MV-4-11 (cell line): ENCODE measurements around the gene MEN1.
"Not testable (repeated sequence)": the region's sequence is repeated elsewhere in the genome, so short reads cannot be mapped to it uniquely, and the experiment has no call there.

Experiments used
- DNase-seq: peaks from one replicate; lab custom pipeline; 2025; lab: John Stamatoyannopoulos, UW

MEN1 gene

DNA sequence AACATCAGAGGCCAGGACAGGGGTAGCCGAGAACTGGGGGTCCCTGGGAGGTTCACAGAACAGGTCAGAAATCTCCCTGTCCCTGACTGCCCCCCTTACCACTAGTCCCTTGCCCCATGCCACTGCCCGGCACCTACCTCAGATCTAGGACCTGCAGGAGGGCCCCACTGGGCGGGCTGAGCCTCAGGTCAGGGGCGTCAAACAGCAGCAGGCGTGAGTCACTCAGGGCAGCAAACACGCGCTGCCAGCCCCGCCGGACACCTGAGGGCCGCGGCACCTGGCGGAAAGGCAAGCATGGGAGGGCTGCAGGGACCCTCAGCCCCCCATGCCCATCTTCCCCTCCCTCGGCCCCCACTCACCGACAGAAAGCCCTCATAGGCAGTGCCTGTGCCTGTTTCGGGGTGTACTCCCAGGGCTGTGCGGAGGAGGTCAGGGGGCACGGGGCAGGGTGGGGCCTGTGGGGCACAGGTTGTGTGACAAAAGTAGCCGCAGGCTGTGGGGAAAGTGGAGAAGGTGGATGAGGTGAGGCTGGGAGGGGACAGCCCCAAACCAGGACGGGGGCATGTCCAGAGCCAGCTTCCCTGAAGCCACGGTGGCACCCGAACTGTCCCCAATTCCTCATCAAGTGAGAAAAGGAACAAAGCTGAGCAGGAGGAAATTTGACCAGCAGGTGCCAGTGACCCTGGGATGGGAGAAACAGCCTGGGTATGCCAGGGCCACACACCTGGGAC lies 22.3 kb upstream of the MEN1 start:
- DNase-seq = no peak

DNA sequence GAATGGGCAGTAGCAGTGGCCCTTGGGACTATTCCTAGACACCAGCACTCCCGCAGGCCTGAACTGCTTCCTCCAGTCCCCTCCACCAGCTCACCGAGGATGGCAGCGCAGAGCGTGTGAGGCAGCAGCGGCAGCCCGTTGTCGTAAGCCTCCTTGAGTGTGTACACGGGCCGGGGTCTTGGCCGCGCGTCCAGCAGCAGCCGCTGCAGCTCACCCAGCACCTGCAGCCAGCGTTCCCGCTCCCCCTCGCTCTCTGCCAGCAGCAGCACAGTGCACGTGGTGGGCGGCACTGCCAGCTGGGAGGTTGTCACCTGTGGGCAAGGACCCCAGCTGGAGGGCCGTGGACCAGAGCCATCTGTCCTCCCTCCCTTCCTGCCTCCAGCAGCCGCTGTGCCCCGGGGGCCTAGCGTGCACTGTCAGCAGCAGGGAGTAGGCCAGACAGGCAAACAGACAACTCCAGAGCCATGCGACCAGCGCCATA lies 21.1 kb upstream of the MEN1 start:
- DNase-seq = no peak

DNA sequence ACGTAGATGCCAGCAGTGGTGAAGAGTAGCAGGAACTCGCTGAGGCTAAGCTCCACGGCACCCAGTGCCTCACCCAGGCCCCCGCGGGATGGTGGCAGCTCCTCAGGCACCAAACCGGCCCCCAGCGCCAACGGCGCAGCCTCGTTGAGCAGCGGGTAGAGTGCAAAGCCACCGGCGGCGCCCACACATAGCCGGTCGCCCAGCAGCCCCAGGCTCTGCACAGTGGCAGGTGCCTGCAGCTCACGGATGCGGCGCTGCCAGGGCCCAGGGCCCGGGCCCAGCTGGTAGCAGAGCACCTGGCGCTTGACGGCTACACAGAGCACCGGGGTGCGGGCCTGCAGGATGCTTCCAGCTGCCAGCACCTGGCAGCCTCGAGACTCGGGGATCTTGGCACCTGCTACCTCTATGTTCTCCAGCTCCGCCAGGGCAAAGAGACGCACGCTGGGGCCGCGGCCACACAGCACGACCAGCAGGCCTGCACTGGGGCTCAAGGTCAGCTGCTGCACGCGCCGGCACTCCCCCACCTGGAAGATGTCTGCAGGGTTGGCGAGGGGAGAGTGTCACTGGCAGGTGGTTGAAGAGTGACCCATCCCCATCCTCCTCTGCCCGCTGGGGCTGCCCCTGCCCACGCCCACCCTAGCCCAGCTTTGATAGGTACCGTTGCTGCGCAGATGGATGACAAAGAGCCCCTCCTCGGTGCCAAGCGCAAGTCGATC lies 19.3 kb upstream of the MEN1 start:
- no peak for DNase-seq

DNA sequence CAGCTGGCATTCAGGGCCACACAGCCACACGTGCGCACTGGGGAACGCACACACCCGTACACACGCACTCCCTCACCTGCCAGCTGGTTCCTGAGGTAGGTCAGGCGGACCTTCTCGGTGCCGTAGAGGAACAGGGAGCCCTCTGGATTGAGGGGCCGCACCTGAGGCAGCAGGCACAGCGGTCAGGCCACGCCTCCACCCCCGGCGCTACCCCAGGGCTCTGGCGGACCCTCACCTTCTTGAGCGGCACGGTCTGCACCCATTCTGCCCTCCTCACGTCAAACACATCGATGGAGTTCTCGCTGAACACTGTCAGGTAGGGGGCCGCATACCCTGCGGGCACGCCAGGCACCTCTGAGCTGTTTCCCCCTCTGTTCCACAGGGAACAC lies 17.1 kb upstream of the MEN1 start:
- no peak for DNase-seq

DNA sequence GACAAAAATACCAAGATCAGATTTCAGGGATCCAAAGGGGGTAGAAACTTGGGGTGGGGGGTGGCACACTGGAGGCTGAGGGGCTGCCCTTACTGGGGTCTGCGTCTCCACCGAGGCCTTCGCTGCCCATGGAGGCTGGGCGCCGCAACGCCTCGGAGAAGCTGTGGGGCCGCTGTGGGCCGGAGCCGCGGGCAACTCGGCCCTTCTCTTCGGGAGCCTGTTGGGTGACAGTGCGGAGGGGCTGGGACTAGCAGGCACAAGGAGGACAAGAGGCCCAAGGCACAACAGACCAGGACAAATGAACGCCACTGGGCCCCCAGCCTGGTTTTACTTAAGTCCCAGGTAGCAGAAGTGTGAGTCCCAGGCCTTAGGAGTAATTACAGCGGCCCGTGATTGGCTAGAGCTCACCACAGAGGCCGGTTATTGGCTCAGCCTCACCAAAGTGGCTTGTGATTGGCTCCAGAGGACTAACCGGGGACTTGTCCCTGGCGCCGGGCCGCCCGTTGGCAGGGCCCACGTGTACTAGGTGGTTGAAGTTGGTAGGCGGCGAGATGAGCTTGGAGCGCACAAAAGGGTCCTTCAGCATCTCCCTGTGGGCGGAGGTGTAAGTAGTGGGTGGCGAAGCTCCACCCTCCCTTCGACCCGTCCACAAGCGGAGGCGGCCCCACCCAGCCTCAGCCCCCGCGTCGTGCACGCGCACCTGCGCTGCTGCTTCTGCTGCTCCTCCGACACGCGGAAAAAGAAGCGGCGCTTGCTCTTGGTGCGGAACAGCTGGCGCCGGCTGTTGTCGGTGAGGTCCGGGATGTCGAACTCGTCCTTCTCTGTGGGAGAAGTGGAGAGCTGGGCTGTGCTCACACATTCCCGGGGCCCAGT lies 16.5 kb upstream of the MEN1 start:
- DNase-seq = no peak

DNA sequence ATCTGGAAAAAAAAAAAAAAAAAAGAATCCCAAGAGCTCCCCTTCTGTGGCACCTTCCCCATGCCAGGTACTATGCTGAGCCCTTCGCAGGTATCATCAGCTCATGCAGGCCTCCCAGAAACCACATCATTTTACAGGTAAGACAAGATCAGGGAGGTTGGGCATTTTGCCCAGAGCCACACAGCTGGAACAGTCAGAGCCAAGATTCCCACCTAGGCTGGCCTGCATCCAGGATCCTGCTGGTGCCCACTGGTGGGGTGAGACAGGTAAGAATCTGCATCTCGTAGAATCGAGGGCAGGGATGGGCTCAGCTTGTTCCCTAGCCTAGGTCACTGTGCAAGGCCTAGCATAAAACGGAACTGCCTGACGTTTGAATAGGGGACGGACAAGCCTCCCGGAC lies 15.7 kb upstream of the MEN1 start:
- DNase-seq = no peak

DNA sequence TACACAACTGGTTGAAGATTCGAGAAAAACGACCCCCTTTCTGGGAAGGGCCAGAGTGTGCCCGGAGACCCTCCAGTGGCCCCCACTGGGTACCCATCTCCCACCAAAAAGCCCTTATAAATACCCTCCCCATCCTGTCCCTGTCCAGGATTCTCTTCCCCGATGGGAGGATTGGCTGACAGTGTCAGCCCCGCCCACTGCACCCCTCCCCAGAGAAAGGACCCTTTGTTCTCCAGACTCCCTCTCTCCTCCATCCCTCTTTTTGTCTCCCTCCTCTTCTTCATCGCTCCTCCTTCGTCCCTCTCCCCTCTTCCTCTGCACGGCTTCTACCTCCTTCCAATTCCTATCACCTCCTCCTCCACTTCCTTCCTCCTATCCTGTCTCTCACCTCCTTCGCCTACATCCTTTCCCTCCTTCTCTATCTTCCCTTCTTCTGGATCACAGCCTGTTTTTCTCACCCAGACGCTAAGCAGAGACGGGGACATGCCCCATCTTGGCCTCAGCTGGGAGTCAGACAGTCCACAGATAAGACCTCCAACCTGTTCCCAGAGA lies 13.3 kb upstream of the MEN1 start:
- DNase-seq = no peak

DNA sequence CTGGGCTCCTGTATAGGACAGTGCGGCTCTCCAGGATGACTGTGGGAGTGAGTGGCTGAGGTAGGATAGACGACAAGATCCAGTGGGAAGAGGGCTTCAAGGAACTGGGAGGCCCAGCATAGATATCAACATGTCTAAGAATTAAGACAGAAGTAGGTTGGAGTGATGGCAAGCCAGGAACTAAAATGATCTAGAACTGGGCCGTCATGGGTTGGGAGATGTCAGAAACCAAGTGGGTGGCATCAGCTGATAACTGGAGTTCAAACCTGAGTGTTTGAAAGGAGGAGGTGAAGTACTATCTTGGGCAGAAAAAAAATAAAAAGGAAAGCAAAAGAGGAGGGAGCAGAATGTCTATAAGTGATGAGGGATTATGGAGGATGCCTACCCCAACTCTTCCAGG lies 7.1 kb upstream of the MEN1 start:
- DNase-seq = no peak

DNA sequence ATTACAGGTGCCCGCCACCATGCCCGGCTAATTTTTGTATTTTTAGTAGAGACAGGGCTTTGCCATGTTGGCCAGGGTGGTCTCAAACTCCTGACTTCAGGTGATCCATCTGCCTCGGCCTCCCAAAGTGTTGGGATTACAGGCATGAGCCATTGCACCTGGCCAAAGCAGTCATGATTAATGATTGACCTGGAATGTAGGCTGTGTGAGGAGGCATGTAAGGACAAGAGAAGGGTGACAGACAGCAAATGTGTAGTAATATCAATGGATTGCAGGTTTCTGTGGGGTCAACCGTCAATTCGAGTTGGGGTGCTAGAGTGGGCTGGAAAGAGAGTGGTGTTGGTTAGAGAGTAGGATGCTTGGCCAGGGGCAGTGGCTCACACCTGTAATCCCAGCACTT lies 5.1 kb upstream of the MEN1 start:
- not testable (repeated sequence) for DNase-seq

DNA sequence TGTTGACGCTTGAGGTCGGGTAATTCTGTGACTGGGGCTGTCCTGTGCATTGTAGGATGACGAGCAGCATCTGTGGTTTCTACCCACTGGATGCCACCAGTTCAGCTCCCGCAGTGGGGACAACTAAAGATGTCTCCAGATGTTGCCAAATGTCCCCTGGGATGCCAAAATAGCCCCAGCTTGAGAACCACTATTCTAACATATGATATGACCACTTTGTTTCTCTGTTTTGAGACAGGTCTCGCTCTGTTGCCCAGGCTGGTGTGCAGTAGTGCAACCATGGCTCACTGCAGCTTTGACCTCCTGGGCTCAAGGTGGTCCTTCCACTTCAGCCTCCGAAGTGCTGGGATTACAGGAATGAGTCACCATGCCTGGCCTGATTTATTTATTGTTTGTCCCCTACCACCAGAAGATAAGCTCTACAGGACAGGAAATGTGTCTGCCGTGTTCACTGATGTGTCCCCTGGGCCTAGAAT lies 4.4 kb upstream of the MEN1 start:
- DNase-seq = no peak

DNA sequence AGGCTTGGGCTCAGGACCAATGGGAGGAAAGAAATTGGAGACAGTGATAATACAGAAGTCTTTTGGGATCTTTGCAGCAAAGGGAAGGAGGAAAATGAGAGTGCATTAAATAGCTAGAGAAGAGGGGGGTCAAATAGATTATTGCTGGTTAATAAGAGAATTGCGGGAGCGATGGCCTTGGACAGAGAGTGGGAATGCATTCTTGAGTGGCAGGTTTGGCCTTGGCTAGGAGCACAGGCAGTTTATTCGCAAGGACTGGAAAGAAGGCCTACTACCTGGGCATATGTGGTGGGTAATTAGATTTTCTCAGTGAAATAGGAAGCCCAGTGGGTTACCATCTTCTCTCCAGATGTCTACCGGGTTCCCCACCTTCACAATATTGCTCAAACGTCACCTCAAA lies 3.5 kb upstream of the MEN1 start:
- no peak for DNase-seq

DNA sequence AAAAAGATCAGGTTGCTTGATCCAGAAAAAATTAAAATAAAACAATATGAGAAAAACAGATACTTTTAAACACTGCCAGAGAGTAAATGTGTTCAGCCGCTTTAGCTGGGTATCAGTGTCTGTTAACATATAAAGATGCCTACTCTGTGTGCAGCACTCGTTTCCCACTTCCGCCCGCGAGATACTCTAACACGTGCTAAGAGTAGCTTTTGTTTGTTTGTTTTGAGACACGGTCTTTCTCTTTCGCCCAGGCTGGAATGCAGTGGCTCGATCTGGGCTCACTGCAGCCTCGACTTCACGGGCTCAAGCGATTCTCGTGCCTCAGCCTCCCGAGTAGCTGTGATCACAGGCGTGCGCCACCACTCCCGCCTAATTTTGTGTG lies 531 bp upstream of the MEN1 start:
- peak; percentile 66 for DNase-seq

DNA sequence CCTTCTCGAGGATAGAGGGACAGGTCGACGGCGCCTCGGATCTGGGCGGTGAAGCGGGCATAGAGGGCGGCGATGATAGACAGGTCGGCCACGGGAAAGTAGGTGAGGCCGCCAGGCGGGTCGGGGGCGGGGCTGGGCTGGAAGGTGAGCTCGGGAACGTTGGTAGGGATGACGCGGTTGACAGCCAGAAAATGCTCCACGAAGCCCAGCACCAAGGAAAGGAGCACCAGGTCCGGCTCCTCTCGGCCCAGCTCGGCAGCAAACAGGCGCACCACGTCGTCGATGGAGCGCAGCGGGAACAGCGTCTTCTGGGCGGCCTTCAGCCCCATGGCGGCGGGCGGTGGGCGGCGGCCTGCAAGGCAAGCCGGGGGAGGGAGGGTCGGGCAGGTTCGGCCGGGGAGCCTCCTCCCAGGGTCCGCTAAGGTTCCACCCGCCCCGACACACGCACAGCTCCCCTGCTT lies 540 bp downstream of the MEN1 start:
- no peak for DNase-seq

DNA sequence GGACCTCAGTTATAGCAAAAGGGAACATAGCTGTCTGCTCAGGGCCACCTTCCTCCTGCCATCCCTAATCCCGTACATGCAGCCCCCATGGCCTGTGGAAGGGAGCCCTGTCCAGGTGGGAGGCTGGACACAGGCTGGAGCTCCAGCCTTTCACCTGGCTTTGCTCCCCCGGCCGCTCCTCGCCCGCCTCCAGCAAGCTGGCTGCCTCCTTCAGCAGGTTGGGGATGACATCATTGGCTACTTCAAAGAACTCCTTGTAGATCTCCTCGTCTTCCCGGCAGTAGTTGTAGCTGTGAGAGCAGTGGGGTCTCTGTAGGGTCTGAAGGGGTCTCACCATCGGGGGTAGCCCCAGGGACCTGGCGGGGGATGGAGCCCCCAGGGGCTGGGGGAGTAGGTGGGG lies 4.9 kb downstream of the MEN1 start:
- no peak for DNase-seq

DNA sequence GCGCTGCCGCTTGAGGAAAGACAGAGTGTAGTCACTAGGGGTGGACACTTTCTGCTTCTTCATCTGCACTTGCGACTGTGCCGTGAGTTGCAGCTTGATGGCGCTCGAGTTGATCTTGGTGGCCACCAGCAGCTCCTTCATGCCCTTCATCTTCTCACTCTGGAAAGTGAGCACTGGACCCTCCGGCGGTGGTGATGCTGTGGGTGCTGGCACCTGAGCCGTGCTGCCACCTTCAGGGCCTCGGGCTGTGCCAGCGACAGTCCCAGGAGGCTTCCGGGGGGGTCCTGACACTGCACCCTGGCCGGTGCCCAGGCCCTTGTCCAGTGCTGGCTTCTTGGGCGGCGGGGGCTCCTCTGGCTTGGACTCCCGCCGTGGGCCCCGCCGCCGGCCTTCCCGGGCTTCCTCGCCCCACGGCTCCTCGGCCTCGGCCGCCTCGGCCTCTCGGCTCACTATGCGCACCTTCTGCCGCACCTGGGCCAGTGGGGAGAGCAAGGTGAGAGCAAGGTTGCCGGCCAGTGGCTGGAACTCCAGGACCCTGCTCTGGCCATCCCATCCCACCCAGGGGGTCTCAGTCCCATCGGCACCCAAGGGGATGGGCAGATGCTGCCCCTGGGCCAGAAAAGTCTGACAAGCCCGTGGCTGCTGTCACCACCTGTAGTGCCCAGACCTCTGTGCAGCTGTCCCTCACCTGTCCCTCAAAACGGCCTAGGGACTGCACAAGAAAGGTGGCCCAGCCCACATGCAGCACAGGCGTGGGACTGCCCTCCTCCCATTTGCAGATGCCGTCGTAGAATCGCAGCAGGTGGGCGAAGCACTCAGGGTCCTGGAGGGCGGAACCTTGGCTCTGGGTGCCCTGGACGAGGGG lies 5.8 kb downstream of the MEN1 start:
- no peak for DNase-seq

DNA sequence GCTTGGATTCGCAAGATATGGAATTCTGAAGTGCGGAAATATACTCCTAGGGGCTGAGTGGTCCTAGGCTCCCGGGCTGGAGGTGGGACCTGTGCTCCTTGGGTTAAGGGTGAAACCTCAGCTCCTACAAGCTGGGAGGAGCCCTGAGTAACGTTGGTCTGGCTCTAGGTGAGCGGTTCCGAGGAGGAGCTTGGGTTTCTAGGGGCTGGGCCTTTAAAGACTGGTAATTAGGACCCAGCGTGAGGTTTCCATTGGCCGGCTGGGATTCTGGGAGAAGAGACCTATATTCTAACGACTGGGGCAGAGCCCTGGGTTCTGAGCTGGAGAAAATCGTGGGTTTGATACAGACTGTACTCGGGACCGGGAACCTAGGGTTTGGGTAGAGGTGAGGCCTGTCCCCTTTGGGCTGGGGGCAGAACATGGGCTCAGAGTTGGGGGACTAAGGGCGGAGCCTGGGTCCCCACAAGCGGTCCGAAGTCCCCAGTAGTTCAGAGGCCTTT lies 6.5 kb downstream of the MEN1 start:
- no peak for DNase-seq

DNA sequence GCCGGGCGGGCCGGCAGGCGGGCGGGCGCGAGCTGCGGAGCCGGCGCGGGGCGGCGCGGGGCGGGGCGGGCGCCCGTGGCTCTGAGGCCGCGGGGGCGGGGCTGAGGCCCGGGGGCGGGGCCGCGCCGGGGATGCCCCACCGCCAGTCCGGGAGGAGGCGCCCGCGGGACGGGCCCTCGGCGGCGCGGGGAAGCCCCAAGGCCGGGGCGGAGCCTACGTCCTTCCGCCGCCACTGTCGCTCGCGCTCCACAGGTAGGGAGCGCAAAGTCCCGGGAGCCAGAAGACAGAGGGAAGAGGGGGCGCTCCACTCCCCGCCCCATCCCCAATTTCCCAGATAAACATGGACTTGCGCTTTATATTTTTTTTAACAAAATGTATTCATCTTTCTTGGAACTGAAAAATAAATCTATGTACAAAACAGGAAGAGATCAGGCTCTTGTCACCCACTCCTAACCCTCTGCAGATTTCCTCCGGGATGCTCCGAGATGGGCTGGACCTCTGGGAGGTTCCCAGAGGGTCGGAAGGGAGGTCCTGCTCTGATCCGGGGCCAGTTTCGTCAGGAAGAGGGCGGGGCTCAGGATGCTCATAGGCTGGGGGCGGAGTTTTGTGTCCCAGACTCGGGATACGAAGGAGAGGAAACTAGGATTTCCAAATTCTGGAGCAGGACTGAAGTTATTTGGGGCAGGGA lies 7.0 kb downstream of the MEN1 start, which contains the start of gene MAP4K2:
Gene MAP4K2 (minus strand): TSS at position 57 of the 688 bp plus-strand sequence. CDS start 65 bp downstream, outside the sequence.
- peak; percentile 67 for DNase-seq

DNA sequence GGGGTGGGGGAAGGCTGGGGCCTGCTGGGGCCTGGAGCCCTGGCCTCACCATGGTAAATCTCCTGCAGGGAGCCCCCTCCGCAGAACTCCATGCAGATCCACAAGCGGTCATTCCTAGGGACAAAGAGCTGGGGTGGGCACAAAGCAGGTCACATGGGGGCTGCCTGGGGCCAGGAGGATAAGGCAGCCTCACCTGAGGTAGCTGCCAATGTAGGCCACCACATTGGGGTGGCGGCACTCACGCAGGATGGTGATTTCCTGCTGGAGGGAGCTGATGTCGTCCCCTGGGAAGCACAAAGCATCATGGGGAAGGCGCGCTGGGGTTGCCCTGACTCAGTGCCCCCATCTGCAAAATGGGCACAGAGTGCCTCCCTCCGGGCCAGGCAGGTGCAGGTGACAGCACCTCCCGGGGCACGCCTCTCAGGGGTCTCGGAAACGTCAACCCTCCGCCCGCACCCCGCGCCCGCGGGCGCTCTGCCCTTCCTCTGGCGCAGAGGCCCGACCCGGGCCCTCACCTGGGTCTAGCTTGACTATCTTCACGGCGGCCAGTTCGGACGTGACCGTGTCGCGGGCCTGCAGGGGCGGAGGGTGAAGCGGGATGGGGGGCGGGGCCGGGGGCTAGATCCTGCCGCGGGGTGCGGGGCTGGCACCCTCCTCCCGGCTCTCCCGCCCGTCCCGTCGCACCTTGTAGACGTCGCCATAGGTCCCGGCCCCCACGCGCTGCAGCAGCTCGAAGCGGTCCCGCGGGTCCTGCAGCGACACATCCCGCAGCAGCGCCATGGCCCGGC lies 7.8 kb downstream of the MEN1 start:
- no peak for DNase-seq
